Hematopoietic multipotent progenitor cell treated with erythropoietin and hydrocortisone succinate and interleukin-3 and kit ligand, for 17 days (in vitro differentiated cells): Measurements from ENCODE around the gene DHRS12.

Experiments
- DNase-seq: peaks from one replicate; pipeline ENCODE4 v3.0.0-alpha.2; 2015; ENCODE audit warnings: low spot score

Gene DHRS12

DNA sequence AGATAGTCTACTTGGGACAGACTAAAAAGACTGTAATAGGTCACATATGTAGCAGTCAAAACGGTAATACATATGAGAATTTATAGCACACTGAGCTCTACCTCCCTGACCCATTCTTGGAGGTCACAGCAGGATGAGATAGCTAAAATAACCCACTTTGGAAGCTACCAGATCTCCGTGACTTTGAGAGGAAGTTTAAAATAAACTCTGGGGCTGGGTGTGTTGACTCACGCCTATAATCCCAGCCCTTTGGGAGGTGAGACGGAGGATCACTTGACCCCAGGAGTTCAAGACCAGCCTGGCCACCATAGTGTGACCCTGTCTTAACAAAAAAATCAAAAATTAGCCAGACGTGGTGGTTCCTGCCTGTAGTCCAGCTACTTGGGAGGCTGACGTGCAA is 45.3 kb downstream of the DHRS12 start:
- DNase-seq, result no peak

DNA sequence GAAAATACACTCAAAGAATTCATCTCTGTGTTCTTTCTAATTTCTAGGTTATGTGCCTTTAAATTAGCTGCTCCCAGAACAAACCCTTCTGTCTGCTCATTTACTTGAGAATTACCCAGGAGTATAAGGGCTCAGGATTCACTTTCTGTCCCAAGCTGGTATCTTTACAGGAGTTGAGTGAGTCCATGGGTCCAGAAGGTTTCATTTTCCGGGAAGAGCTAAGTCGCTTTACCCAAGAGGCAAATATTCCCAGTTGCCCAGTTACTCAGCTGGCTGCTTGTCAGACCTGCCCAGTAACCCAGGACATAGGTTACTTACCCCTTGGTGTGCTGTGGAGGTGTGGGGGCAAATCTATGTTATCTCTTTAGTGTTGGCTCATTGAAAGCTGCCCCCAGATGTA is 47.3 kb downstream of the DHRS12 start:
- DNase-seq, result no peak

DNA sequence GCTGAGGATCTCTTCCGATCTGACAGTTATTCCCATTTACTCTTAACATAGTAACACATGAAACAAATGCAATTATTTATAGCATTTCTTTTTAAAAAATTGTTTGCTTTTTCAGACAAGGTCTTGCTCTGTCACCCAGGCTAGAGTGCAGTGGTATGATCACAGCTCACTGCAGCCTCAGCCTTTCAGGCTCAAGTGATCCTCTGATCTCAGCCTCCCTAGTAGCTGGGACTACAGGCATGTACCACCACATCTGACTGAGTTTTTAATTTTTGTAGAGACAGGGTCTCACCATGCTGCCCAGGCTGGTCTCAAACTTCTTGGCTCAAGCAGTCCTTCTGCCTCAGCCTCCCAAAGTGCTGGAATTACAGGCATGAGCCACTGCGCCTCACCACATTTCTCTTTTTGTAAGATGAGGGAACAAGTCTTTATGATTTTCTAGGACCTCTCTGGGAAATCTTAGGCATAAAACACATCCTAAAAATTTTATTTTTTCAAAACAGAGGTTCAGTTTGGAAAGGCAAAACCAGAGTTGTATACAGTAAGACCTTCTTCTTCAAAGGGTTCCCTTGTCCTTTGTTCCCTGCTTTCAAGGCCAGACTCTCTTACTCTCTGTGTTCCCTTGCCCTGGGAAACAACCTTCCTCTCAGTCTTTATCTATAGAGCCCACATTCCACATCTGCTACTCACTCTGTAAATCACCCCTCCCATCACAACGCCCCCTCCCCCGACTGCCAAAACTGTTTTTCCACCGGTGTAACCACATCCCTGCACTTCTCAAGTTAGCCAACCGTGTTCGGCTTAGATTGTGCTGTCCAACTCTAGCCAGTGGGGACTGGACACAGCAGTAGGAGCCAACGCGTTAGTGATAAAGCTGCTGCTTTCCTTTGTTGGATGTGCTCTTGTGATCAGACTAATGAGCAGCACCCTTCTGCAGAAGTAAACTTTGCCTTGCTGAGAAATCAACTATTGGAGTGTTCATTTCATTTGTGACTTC is 56.2 kb downstream of the DHRS12 start:
- no peak for DNase-seq

DNA sequence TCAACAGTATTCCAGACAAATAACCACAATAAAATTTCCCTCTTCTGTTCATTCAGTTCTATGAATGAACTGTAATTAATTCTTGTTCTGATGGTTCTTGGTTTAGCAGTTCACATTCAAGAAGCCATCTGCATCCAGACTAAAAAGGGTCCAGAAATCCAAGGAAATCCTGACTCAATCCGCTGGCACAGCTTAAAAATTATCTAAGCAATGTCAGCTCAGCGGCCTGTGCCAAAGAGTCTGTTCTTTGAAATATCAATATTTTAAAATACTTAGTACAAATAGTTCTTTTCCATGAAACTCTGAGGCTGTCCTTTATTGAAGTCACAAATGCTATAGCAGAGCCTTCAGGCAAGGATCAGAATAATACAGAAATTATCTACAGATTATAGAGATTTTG is 57.2 kb downstream of the DHRS12 start:
- DNase-seq, result no peak

DNA sequence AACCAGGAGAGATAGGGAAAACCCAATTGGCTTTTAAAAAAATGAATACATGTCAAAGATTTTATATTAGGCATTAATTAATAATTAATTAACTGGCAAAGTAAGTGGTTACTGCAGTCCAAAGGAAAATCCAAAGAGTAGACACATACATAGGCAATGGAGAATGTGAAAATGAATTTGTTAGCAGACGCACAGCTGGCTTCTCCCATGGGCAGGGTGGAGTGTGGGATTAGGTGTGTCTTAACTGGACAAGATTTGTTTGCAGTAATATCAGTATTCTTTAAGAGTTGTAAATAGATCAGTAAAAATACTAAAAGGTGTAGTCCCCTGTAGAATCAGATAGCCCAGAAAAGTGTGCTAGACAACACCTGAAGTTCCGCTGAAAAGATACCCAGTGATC is 58.7 kb downstream of the DHRS12 start:
- DNase-seq, result no peak

DNA sequence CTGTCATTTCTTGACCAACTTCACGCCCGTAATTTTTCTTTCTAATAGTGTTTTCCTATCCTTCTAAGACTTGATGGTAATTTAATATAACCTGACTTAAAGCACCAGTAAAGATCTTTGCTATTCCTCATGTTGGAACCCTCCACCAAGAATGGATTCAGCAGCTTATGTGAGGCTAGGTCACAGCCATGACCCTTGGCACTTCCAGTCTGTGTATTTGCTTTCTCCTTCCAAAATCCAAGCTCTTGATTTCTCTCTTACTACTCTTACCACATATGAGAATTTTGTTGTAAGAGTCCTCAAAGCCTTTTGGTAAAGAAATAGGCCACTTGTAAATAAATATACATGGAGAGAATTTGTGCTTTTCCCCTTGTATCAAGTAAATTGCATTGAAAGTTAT is 61.4 kb downstream of the DHRS12 start:
- no peak for DNase-seq

DNA sequence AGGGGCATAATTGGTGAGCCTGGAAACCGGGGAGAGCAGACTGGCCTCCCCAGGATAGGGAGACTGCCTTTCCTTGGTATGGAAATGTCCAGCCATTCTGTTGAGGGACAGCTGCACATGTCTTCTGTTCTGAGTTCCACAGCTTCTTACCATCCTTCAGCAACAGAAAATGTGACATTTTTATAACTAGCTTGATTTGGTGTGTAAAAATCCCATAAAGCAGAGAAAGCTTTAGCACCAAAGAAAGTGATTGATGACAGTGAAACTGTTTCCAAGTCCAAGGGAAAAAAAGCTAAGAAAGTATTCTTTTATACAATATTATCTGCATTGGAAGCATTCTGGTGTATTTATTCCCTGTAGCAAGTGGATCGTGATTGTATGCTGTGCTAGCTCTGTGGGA is 61.9 kb downstream of the DHRS12 start:
- no peak for DNase-seq

DNA sequence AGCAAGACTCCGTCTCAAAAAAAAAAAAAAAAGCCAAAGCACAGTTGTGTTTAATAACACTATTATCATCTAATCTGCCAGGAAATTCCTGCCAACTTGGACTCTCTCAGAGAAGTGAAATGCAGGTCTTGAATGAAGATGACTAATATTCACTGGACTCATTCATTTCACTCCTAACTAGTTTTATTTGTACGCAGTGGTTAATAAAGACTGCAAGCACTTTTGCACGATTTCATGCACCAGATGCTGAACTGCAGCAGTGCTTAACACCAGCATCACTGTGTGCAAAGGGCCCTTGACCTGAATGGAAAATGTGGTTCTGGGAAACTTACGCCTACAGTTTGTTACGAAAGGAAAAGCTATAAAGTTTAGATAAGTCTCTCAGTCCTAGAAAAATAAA is 63.3 kb downstream of the DHRS12 start:
- no peak for DNase-seq

DNA sequence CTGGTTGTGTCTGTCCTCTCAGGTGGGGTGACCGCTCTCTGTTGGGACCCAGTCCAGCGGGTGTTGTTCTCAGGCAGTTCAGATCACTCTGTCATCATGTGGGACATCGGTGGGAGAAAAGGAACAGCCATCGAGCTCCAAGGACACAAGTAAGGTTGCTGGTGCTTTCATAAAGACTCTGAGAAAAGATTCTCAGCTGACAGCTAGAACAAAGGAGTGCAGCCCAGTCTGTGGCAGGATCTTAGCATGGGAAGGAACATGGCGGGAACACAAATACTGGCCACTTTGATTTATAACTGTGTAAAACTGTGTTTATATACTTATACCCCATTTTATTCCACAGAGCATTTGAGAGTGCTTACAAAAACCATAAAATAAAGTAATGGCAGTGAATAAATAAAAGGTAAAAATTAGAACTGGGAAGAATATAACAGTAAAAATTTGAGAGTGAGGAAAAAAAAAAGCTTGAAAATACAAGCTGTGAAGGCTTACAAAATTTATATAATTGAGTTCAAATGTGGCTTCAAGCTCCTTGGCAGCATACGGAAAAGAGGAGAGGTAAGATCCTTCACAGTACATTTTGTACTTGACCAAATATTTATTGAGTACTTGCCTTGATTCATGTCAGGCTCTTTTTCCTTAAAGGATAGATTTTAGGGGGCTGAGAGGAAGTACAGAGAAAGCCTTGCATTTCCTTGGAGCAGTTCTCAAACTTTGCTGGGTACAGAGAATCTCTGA is 64.8 kb downstream of the DHRS12 start:
- no peak for DNase-seq

DNA sequence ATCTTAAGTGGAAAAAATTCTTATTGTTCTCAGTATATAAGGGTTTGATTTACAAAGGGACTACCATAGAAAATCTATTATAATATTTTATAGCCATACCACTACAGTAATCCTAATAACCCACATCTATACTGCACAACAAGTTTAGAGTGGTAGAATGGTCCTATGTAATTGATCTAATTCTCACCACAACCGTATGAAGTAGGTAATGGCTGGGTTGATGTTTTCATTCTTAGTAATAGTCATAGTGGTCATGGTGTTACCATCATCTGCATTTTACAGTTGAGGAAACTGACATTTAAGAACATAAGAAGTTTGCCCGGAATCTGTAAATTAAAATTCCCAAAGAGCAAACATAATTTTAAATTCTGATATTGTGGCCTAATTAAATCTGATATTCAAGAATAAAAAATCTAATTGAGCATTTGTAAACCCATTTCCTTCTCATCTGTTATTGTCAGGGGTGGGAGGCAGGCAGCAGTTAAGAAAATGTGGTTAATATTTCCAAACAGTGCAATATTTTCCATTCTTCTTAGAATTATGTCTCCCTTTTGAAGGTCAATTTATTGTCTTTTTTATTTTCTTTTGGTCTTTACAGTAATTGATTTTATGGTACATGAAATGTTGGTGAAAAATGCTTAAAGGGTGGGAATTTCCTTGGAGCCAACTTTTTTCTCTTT is 65.6 kb downstream of the DHRS12 start:
- DNase-seq, result no peak

DNA sequence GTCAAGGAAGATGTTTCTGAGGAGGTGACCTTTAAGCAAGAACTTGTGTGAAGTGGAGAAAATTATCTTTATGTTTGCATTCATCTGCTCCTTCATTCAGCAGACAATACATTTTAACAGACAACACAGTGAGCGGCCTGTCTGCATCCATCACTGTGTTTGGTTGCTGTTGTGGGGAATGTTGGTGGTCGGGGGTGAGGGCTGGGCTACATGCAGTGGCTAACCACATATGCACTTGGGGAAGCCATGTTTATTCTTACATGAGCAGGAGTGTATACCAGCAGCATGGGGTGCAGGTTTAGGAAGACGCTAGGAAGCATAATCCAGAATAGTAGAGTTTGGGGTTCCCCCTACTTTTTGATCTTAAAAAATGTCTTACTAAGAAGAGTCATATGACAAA is 66.4 kb downstream of the DHRS12 start:
- no peak for DNase-seq

DNA sequence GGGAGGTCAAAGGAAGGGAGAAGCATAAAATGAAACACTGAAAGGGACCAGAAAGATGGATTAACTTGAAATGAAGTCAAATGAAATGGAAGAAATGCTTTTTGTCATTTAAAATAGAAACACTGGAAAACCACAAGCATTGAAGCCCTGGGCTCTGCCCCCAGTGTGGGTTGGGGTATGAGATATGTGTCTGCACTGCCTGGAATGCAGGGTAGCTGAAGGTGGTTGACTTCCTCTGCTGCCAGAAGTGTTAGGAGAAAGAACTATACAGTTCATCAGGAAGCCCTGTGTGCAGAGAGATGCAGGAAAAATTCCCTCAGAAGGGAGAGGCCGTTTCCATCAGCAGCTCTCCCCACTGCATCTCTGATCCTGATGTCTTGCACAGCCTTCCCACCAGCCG is 69.2 kb downstream of the DHRS12 start:
- DNase-seq, result no peak

DNA sequence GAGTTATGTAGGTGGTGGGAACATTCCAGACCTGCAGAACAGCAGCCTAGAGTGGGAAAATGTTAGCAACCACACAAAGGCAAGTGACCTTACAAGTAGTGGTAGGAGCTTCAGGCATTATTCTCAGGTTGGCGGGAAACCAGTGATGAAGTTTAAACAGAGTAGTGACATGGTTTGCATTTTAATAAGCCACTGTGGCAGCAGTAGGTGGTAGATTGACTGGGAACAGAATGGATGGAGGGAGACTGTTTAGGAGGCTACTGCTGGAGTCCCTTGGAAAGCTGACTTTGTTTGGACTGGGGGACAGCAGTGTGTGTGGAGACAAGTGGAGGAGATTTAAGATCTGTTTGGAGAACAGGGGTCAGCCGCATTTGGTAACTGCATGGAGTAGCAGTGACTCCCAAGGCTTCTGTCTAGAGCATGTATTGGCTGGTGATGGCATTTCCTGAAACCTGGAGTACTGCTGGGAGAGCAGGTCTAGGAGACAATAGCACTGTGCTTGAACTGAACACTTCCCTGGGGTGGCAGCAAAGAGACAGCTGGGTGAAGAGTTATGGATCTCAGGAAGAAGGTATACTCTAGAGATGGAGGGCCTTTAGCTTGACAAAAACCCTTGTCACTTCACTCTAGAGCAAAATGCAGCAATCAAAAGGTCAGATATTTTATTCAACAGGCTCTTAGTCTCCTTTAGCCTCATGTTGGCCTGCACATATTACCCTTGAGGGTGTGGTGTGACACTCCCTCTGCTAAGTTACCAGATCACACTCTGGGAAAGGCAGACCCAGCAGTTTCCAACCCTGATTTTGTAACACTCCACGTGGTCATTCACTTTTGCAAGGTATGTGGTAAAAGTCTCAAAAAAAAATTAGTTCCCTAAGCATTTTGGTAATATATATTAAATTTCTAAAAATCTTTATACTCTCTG is 70.3 kb downstream of the DHRS12 start:
- DNase-seq, result no peak

DNA sequence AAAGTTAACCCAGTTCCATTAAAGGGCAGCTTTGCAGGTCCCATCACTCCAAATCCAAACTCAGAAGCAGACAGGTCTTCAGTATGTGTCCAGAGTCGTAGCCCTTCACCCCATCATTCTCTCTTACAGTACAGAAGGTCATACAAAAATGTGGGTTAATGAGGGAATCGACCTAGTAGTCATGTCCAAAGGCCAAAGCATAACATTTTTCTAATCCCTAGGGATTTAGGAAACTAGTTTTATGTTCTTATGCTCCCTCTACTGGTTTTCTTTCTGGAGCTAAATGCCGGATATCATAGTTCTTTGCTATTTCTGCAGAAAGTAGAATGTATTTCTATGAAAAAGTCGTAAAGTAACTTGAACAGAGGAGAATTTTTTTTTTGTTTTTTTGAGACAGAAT is 72.2 kb downstream of the DHRS12 start:
- no peak for DNase-seq

DNA sequence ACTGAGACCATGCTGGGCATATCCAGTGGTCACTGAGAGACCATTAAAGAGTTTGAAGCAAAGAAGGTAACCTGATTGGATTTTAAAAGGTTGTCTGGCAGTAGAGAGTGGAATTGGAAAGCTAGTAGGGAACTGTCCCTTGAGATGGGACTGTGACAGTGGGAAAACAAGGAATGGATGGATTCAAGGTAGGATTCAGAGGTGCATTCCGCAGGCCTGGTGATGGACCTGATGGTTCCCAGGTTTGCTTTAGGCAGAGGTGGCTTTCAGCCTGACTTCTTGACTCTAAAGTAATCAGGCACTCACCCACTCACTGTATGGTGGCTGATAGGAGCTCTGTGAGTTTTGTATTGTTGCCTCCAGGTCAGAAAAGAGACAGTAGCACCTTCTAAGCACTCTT is 73.0 kb downstream of the DHRS12 start:
- no peak for DNase-seq

DNA sequence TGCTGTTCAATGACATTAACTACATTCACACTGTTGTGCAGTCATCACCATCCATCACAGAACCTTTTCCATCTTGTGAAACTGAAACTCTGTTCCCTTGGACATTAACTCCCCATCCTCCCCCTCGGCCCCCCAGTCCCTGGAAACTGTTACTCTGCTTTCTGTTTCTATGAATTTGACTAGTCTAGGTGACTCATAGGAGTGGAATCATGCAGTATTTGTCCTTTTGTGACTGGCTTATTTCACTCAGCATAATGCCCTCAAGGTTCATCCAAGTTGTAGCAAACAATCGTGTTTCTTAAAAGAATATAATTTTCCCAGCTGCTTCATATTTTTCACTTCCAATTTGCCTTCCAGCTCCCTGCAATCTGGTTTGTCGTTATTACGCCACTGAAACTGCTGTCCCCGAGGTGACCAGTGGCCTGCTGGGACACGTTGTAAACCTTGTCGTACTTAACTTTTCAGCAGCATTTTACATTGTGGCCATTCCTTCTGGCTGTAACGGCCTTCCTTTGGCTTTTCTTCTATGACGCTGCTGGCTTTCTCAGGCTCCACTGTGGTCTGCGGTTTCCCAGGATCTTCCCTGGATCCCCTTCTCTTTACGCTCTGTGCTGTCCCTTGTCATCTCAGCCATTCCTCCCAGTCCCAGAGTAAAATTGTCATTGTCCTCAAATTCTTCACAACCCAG is 74.0 kb downstream of the DHRS12 start:
- no peak for DNase-seq

DNA sequence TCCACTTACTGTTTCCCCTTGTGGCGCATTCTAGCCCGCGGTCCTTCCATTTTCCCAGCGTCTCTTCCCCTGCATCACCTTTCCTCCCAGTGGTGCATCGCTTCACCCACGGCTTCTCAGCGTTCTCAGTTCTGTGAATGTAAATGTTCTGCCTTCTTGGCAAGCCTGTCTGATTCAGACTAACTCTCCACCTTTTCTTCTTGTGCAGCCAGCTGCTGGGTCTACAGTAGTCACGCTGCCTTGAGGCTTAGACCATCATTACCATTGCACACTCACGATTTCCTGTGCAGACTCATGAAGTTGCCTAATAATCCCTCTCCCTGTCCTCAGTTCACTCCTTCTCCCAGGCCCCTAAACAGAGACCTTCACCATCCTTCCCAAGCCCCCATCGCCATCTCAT is 75.0 kb downstream of the DHRS12 start:
- DNase-seq, result no peak

DNA sequence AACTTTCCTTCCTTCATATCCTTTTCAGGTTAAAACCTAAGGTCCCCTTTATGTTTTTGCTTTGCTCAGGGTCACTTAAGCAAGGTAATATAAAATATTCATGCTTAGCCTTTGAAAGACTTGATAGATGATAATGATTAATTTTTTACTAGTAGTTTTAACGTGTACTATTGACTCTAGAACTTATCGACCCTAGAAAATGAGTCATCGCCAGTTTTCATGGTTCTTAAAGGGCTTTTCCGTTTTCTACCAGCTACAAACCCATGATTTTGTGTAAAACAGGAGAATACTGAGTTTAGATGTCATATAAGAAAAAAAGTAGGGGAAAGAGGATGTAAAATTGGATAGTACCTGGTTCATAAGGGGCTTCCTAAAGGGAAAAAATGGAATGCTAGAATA is 75.7 kb downstream of the DHRS12 start:
- DNase-seq, result no peak

DNA sequence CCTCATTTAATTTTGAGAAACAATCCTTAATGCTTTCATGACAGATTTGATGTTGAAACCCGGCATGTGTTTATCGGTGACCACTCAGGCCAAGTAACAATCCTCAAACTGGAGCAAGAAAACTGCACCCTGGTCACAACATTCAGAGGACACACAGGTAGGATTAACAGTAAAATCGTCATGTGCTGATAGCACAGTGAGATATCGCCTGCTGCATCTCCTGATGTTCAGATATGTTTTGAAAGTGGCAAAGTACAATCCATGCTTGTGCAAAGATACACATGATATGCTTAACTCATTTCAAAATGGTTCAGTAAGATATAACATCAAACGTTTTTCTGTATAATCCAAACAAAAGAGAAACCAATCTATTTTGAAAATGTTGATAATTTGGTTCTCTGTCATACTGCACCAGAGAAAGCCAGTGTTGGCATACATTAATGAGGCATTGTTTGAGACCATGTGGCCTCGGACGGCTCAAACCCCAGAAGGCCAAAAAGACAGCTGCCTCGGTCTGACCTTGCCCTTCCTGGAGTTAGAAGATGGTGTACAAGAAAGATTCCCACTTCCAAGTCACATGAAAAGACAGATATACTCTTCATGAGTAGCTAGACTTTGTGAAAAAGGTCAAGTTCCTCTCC is 76.2 kb downstream of the DHRS12 start:
- no peak for DNase-seq

DNA sequence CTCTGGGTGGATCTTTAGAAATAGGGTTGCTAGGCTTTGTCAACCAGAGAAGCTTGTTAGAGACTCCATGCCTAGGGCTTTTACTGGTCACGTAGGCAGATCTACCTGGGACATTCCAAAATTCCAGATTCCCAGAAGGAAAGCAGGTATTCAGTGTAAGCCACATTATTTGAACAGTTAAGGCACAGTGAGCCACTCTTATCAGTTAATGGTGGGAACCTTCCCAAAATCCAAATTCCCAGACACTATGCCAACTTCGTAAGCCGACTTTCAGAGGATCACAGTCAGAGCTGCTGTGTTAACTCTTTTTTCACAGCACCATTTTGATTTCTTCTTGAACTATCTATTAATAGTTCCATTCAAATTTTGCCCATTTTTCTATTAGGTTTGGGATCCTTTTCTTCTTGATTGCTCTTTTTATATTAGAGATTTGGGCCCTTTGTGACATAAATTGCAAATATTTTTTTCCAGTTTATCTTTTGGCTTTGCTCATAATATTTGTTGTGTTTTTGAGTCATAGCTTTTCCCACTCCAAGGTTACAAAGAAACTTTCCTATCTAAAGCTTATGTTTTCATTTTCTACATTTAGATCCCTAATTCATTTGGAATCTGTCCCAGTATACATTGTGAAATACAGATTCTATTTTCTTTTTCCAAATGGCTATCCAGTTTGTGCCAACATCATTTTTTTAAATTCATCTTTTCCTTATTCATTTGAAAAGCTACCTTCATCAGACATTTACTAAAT is 77.3 kb downstream of the DHRS12 start:
- DNase-seq, result no peak
